ENCODE results near the gene ATP6V1B1.

Gene ATP6V1B1

GRCh38 chr2:70965506-70965905, 29.8 kb downstream of the ATP6V1B1 start:
- DNase-seq (ENCODE audit: low read depth, low spot score) = no peak

- no peak for DNase-seq (ENCODE audit: low read depth, low spot score)
These were observed 31.0 kb downstream of the ATP6V1B1 start for GRCh38 chr2:70966681-70967080.

GRCh38 chr2:70967189-70967588, 31.5 kb downstream of the ATP6V1B1 start:
- no peak for DNase-seq (ENCODE audit: low read depth, low spot score)

- no peak for DNase-seq (ENCODE audit: low read depth, low spot score)
These were observed 38.9 kb downstream of the ATP6V1B1 start for GRCh38 chr2:70974592-70974991.

GRCh38 chr2:70975237-70975636, 39.5 kb downstream of the ATP6V1B1 start:
- DNase-seq (ENCODE audit: low read depth, low spot score) = no peak

GRCh38 chr2:70977605-70978205, 42.0 kb downstream of the ATP6V1B1 start:
- DNase-seq (ENCODE audit: low read depth, low spot score) = no peak

GRCh38 chr2:70978341-70979179, 42.9 kb downstream of the ATP6V1B1 start, which contains the start of gene ANKRD53:
ANKRD53 (plus strand) TSS chr2:70978630; CDS start chr2:70978646, 16 bp downstream.
- DNase-seq (ENCODE audit: low read depth, low spot score) = no peak

GRCh38 chr2:70979180-70979488, 43.4 kb downstream of the ATP6V1B1 start:
- no peak for DNase-seq (ENCODE audit: low read depth, low spot score)

- DNase-seq (ENCODE audit: low read depth, low spot score) = no peak
These were observed 43.9 kb downstream of the ATP6V1B1 start for GRCh38 chr2:70979626-70980025.

- no peak for DNase-seq (ENCODE audit: low read depth, low spot score)
These were observed 45.7 kb downstream of the ATP6V1B1 start for GRCh38 chr2:70981421-70981820.

- DNase-seq (ENCODE audit: low read depth, low spot score) = no peak
These were observed 46.4 kb downstream of the ATP6V1B1 start for GRCh38 chr2:70981866-70982810.

- DNase-seq (ENCODE audit: low read depth, low spot score) = no peak
These were observed 47.3 kb downstream of the ATP6V1B1 start for GRCh38 chr2:70982971-70983370.

- DNase-seq (ENCODE audit: low read depth, low spot score) = no peak
These were observed 48.0 kb downstream of the ATP6V1B1 start for GRCh38 chr2:70983506-70984227.

- DNase-seq (ENCODE audit: low read depth, low spot score) = no peak
These were observed 48.5 kb downstream of the ATP6V1B1 start for GRCh38 chr2:70984228-70984575.

- no peak for DNase-seq (ENCODE audit: low read depth, low spot score)
These were observed 49.0 kb downstream of the ATP6V1B1 start for GRCh38 chr2:70984576-70985282.

- no peak for DNase-seq (ENCODE audit: low read depth, low spot score)
These were observed 49.6 kb downstream of the ATP6V1B1 start for GRCh38 chr2:70985283-70985688.

GRCh38 chr2:70985956-70986355, 50.3 kb downstream of the ATP6V1B1 start:
- no peak for DNase-seq (ENCODE audit: low read depth, low spot score)

- DNase-seq (ENCODE audit: low read depth, low spot score) = no peak
These were observed 50.9 kb downstream of the ATP6V1B1 start for GRCh38 chr2:70986499-70987189.

GRCh38 chr2:70987386-70987785, 51.7 kb downstream of the ATP6V1B1 start:
- DNase-seq (ENCODE audit: low read depth, low spot score) = no peak

GRCh38 chr2:70988151-70988550, 52.5 kb downstream of the ATP6V1B1 start:
- no peak for DNase-seq (ENCODE audit: low read depth, low spot score)

Data from smooth muscle cell of the brain vasculature (primary cell).